HEK293T (cell line): Measurements from ENCODE around the gene CADM4.

Source experiments
- CTCF ChIA-PET: fragments of 350-600 bp; formaldehyde crosslinking; extraction: SDS; loops from one replicate; lab custom pipeline; 2021; ENCODE audit warnings: antibody characterized with exemption, inconsistent platforms; lab: Yijun Ruan, JAX
- POLR2A ChIA-PET: fragments of 350-600 bp; formaldehyde crosslinking; extraction: SDS; loops from one replicate; lab custom pipeline; 2020; ENCODE audit warnings: antibody characterized with exemption, inconsistent platforms; lab: Yijun Ruan, JAX
- DNase-seq: peaks from one replicate; pipeline ENCODE4 v3.0.0; 2012; ENCODE audit warnings: mixed read lengths; ENCODE audit errors: extremely low spot score
- ARNT ChIP-seq: fragments of 450-650 bp; IDR thresholded peaks from 2 replicates; pipeline ENCODE4 v1.6.1; 2017; ENCODE audit warnings: mild to moderate bottlenecking
- BHLHE40 ChIP-seq: fragments of 450-650 bp; IDR thresholded peaks from 2 replicates; pipeline ENCODE4 v1.6.1; 2016; ENCODE audit warnings: mild to moderate bottlenecking, moderate library complexity, borderline replicate concordance
- CTBP1 ChIP-seq: fragments of 450-650 bp; IDR thresholded peaks from 2 replicates; pipeline ENCODE4 v1.6.1; 2016; ENCODE audit warnings: borderline replicate concordance
- ELF4 ChIP-seq: fragments of 450-650 bp; IDR thresholded peaks from 2 replicates; pipeline ENCODE4 v1.6.1; 2017; ENCODE audit warnings: antibody characterized with exemption
- FOXA1 ChIP-seq: fragments of 450-650 bp; IDR thresholded peaks from 2 replicates; pipeline ENCODE4 v1.6.1; 2016; ENCODE audit warnings: mild to moderate bottlenecking
- FOXK2 ChIP-seq: fragments of 450-650 bp; IDR thresholded peaks from 2 replicates; pipeline ENCODE4 v1.6.1; 2016; ENCODE audit warnings: mild to moderate bottlenecking
- FOXM1 ChIP-seq: fragments of 450-650 bp; IDR thresholded peaks from 2 replicates; pipeline ENCODE4 v1.6.1; 2017; ENCODE audit warnings: mild to moderate bottlenecking, borderline replicate concordance
- HDGF ChIP-seq: fragments of 450-650 bp; IDR thresholded peaks from 2 replicates; pipeline ENCODE4 v1.6.1; 2017; ENCODE audit warnings: antibody characterized with exemption, borderline replicate concordance
- L3MBTL2 ChIP-seq: fragments of 450-650 bp; conservative IDR thresholded peaks from 2 replicates; pipeline ENCODE4 v1.6.1; 2016; ENCODE audit warnings: mild to moderate bottlenecking
- LEF1 ChIP-seq: fragments of 450-650 bp; IDR thresholded peaks from 2 replicates; pipeline ENCODE4 v1.6.1; 2017; ENCODE audit warnings: mild to moderate bottlenecking, borderline replicate concordance
- NFRKB ChIP-seq: fragments of 450-650 bp; IDR thresholded peaks from 2 replicates; pipeline ENCODE4 v1.6.1; 2016; ENCODE audit warnings: mild to moderate bottlenecking, moderate library complexity
- PKNOX1 ChIP-seq: fragments of 450-650 bp; IDR thresholded peaks from 2 replicates; pipeline ENCODE4 v1.6.1; 2016
- SP1 ChIP-seq: fragments of 450-650 bp; IDR thresholded peaks from 2 replicates; pipeline ENCODE4 v1.6.1; 2017
- SUZ12 ChIP-seq: fragments of 450-650 bp; IDR thresholded peaks from 2 replicates; pipeline ENCODE4 v1.6.1; 2016; ENCODE audit warnings: mild to moderate bottlenecking
- TARDBP ChIP-seq: fragments of 450-650 bp; IDR thresholded peaks from 2 replicates; pipeline ENCODE4 v1.6.1; 2016
- ZNF384 ChIP-seq: fragments of 450-650 bp; IDR thresholded peaks from 2 replicates; pipeline ENCODE4 v1.6.1; 2016

The CADM4 gene

GRCh38 chr19:43595999-43596841 is 43.4 kb downstream of the CADM4 start, which contains the start of the genes IRGQ and ZNF576:
TSS of gene IRGQ (minus strand) at chr19:43596134. CDS start at chr19:43595338, 796 bp downstream.
TSS of gene ZNF576 (plus strand) at chr19:43596595. CDS start at chr19:43597109, 514 bp downstream.
- TF ChIP-seq PKNOX1 (peak; percentile 55), FOXK2 (no peak)
- ChIA-PET POLR2A (interaction anchor here (0.7 to 2.2 kb wide), 13 partner anchors 15 to 137 kb away, joined by 3 to 16 read pairs (median 3); partner anchors contain the start of genes PHLDB3, PINLYP, XRCC1 and ZNF575), CTCF (interaction anchor here (1.5 kb wide), 1 partner anchor 56 kb away, joined by 5 read pairs; no protein-coding TSS in a partner anchor)
- DNase-seq, result peak; percentile 99

GRCh38 chr19:43595605-43595998 is 44.0 kb downstream of the CADM4 start:
- ChIA-PET CTCF (interaction anchor here (1.5 to 2.1 kb wide), 2 partner anchors 11 to 56 kb away, joined by 5 to 6 read pairs; no protein-coding TSS in a partner anchor), POLR2A (interaction anchor here (0.7 to 2.2 kb wide), 11 partner anchors 15 to 137 kb away, joined by 3 to 16 read pairs (median 3); partner anchors contain the start of genes PHLDB3, PINLYP and XRCC1)
- TF ChIP-seq FOXK2 (no peak), BHLHE40 (no peak), LEF1 (no peak), ZNF384 (no peak), ELF4 (no peak), PKNOX1 (no peak), SUZ12 (no peak), HDGF (no peak), NFRKB (no peak), L3MBTL2 (no peak), FOXM1 (no peak), SP1 (no peak), CTBP1 (no peak), TARDBP (no peak)
- no peak for DNase-seq

DNA sequence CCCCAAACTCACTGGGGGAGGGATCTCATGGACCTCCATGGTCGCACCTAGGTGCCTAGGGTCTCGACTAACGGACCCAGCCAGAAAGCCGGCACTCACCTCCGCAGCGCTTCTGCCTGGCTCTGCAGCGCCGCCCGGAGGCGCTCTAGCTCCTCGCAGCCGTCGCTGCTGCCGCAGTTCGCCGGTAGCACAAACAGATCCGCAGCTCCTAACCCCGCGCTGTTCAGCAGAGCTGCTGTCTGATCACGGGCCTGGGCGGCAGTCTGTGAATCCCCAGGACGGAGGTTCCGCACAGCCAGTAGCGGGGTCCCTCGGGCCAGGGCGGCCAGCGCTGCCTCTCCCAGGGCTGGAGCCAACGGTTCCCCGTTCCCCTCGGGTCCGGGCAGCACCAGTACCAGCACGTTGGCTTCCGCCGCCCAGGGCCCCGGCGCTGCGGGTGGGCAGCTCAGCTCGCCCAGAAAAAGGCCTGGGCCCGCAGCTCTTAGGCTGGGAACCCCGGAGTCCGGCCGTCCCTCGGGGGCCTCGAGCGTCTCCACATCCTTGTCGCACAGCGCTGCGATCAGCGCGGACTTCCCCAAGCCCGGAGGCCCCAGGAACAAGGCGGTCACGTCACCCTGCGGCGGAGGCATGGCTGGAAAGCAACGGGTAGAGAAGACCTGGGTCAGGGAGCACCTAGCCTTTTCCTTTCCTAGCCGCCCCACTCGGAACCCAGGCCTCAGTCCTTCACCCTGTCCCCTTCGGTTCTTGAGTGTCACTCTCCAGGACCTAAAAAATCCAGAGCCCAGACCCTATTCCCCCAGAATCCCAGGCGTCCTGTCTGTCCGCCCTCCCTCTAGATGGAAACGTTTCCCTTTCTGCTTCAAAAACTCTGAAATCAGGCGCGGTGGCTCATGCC is 44.7 kb downstream of the CADM4 start:
- ChIA-PET CTCF (interaction anchor here (0.7 to 2.1 kb wide), 11 partner anchors 10 to 159 kb away, joined by 3 to 6 read pairs (median 4); no protein-coding TSS in a partner anchor), POLR2A (interaction anchor here (0.7 to 2.2 kb wide), 8 partner anchors 17 to 163 kb away, joined by 3 to 16 read pairs (median 3); partner anchors contain the start of genes PINLYP and XRCC1)
- DNase-seq, result peak; percentile 75
- TF ChIP-seq ARNT, result no peak

- TF ChIP-seq FOXM1 (no peak), BHLHE40 (no peak), ZNF384 (no peak), LEF1 (no peak)
Observed at GRCh38 chr19:43594081-43594697, 45.5 kb downstream of the CADM4 start.

DNA sequence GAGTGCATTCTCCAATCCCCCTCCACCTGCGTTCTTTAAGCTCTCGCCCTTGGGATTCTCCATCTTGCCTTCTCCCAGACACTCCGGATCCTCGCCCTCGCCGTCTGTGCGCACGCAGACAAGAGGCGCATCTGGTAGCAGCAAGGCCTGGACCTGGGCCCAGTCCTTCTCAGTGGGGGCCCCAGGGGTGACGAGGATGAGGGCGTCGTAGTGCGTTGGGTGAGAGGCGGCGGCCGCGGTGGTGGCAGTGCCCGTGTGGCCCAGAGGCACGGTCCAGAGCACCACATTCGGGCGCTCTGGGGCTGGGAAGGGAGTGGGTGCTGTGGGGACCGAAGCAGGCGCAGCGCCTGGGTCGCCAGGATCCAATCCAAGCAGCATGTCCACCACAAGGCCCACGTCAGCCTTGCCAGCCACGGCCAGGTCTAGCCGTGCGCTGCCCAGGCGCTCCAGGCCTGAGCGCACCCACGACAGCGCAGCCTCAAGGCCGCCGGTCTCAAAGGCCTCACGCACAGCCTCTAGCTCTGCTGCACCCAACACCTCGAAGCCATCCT is 46.8 kb downstream of the CADM4 start:
- TF ChIP-seq FOXA1 (no peak), SP1 (no peak), PKNOX1 (no peak)
- no peak for DNase-seq
- ChIA-PET POLR2A (interaction anchor here (1.8 kb wide), 1 partner anchor 18 kb away, joined by 4 read pairs; the partner anchor contains the start of gene XRCC1), CTCF (no interaction called here)

More at GRCh38 chr19:43594081-43594697, 45.5 kb downstream of the CADM4 start:
- ChIA-PET CTCF (interaction anchor here (0.7 to 2.1 kb wide), 12 partner anchors 10 to 158 kb away, joined by 3 to 6 read pairs (median 4); no protein-coding TSS in a partner anchor), POLR2A (interaction anchor here (0.7 to 2.2 kb wide), 6 partner anchors 16 to 162 kb away, joined by 3 to 8 read pairs (median 3); partner anchors contain the start of gene XRCC1)
- no peak for DNase-seq
